DND-41 (cell line): ENCODE data around the gene THSD4.

Experiments used
- ATAC-seq: fragments of 200-7000 bp; cut with Tn5 transposase; 3 replicates; pipeline ENCODE4 v1.9.1; 2021; ENCODE audit warnings: low read depth; ENCODE audit not compliant: insufficient read depth
- DNase-seq: peaks from one replicate; pipeline ENCODE4 v3.0.0-alpha.2; 2020
- H2AFZ ChIP-seq: 2 replicates; pipeline ENCODE4 v1.6.0; 2012; ENCODE audit warnings: low read depth, low read length
- H3K27ac ChIP-seq: 2 replicates; pipeline ENCODE4 v1.5.1; 2012; ENCODE audit warnings: low read length, inconsistent platforms
- H3K27me3 ChIP-seq: fragments of 200-600 bp; sonication (generic); 2 replicates; pipeline ENCODE4 v1.6.0; 2012; ENCODE audit warnings: low read length, mild to moderate bottlenecking, inconsistent platforms; ENCODE audit not compliant: insufficient read depth, poor library complexity
- H3K36me3 ChIP-seq: 2 replicates; pipeline ENCODE4 v1.5.1; 2012; ENCODE audit warnings: low read length, inconsistent platforms; ENCODE audit not compliant: insufficient read depth
- H3K4me1 ChIP-seq: 2 replicates; pipeline ENCODE4 v1.5.1; 2012; ENCODE audit warnings: mild to moderate bottlenecking, low read length; ENCODE audit not compliant: insufficient read depth
- H3K4me2 ChIP-seq: 2 replicates; pipeline ENCODE4 v1.6.0; 2012; ENCODE audit warnings: mild to moderate bottlenecking, moderate library complexity, low read length, inconsistent platforms; ENCODE audit not compliant: insufficient read depth
- H3K4me3 ChIP-seq, 2 experiments: fragments of 200-600 bp in 1 of 2; shearing (Covaris generic) in 1 of 2; 2 replicates each; pipeline ENCODE4 v1.5.1; 2012 to 2016; ENCODE audit warnings: inconsistent platforms in 2 of 2, low read length in 2 of 2, mild to moderate bottlenecking in 2 of 2, low read depth in 1 of 2, moderate library complexity in 1 of 2
- H3K79me2 ChIP-seq: 2 replicates; pipeline ENCODE4 v1.6.0; 2012; ENCODE audit warnings: low read length, inconsistent platforms; ENCODE audit not compliant: insufficient read depth
- H3K9ac ChIP-seq: 2 replicates; pipeline ENCODE4 v1.6.0; 2012; ENCODE audit warnings: low read depth, mild to moderate bottlenecking, inconsistent platforms, low read length, moderate library complexity
- H3K9me3 ChIP-seq: 2 replicates; pipeline ENCODE4 v1.5.1; 2012; ENCODE audit warnings: low read length, moderate library complexity, mild to moderate bottlenecking, inconsistent platforms; ENCODE audit not compliant: insufficient read depth, severe bottlenecking
- H4K20me1 ChIP-seq: 2 replicates; pipeline ENCODE4 v1.6.0; 2012; ENCODE audit warnings: low read length; ENCODE audit not compliant: insufficient read depth
- EZH2 ChIP-seq: IDR thresholded peaks from 3 replicates; pipeline ENCODE4 v1.6.1; 2012; ENCODE audit warnings: borderline replicate concordance, low read depth, mild to moderate bottlenecking, moderate library complexity, low read length, inconsistent platforms; ENCODE audit not compliant: severe bottlenecking
- TF ChIP-seq, protein P1 (sequence below): IDR thresholded peaks from 2 replicates; pipeline ENCODE4 v1.5.1; 2012; ENCODE audit warnings: borderline replicate concordance, low read length, moderate library complexity, mild to moderate bottlenecking; ENCODE audit not compliant: poor library complexity, severe bottlenecking; ENCODE audit errors: extremely low read depth

Gene THSD4

GRCh38 chr15:71702496-71702895, 587.2 kb downstream of the THSD4 start:
- Histone ChIP-seq H3K27me3 (peaks cover 8% of the 10 kb centered on the region), H3K4me2 (no peak overlapping the region), H3K9me3 (no peaks in the 10 kb centered on the region), H3K27ac (no peak overlapping the region), H3K79me2 (no peaks in the 10 kb centered on the region), H3K36me3 (no peaks in the 10 kb centered on the region), H3K4me3 (no peak overlapping the region), H3K9ac (no peak overlapping the region), H2AFZ (no peak overlapping the region), H3K4me1 (no peaks in the 10 kb centered on the region), H4K20me1 (no peaks in the 10 kb centered on the region)
- ATAC-seq (no peak), DNase-seq (no peak)
- TF ChIP-seq, protein P1, sequence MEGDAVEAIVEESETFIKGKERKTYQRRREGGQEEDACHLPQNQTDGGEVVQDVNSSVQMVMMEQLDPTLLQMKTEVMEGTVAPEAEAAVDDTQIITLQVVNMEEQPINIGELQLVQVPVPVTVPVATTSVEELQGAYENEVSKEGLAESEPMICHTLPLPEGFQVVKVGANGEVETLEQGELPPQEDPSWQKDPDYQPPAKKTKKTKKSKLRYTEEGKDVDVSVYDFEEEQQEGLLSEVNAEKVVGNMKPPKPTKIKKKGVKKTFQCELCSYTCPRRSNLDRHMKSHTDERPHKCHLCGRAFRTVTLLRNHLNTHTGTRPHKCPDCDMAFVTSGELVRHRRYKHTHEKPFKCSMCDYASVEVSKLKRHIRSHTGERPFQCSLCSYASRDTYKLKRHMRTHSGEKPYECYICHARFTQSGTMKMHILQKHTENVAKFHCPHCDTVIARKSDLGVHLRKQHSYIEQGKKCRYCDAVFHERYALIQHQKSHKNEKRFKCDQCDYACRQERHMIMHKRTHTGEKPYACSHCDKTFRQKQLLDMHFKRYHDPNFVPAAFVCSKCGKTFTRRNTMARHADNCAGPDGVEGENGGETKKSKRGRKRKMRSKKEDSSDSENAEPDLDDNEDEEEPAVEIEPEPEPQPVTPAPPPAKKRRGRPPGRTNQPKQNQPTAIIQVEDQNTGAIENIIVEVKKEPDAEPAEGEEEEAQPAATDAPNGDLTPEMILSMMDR, result no peak
- TF ChIP-seq EZH2, result no peak

- Histone ChIP-seq H3K36me3 (no peaks in the 10 kb centered on the region), H3K27me3 (peaks cover 5% of the 10 kb centered on the region), H3K79me2 (no peaks in the 10 kb centered on the region), H2AFZ (no peak overlapping the region), H3K9me3 (no peaks in the 10 kb centered on the region), H4K20me1 (no peaks in the 10 kb centered on the region), H3K4me2 (no peak overlapping the region), H3K4me3 (no peak overlapping the region), H3K4me1 (no peaks in the 10 kb centered on the region), H3K27ac (no peak overlapping the region), H3K9ac (no peak overlapping the region)
- DNase-seq, result no peak
- ATAC-seq, result no peak
- TF ChIP-seq, protein P1, result no peak
- TF ChIP-seq EZH2, result no peak
These were observed 589.9 kb downstream of the THSD4 start for GRCh38 chr15:71705151-71705550.

GRCh38 chr15:71706461-71707229, 591.4 kb downstream of the THSD4 start:
- no peak overlapping the region for H3K4me3 ChIP-seq
- ATAC-seq (no peak), DNase-seq (no peak)
- no peak overlapping the region for H3K27ac ChIP-seq
- H3K79me2 ChIP-seq, result no peaks in the 10 kb centered on the region
- H3K27me3 ChIP-seq, result peaks cover 5% of the 10 kb centered on the region
- no peak overlapping the region for H3K4me2 ChIP-seq
- no peaks in the 10 kb centered on the region for H3K4me1 ChIP-seq
- no peaks in the 10 kb centered on the region for H4K20me1 ChIP-seq
- no peak overlapping the region for H2AFZ ChIP-seq
- H3K9ac ChIP-seq, result no peak overlapping the region
- H3K36me3 ChIP-seq, result no peaks in the 10 kb centered on the region
- no peak for TF ChIP-seq EZH2
- TF ChIP-seq, protein P1, result no peak
- no peaks in the 10 kb centered on the region for H3K9me3 ChIP-seq
